Naive B cell (primary cell): Measurements from ENCODE around the gene FOXO3B. TPM values are rescaled to one million over a fixed set of nuclear protein-coding genes. Genes with fewer than 3 reads are reported as not detected.
"Not testable (repeated sequence)": the region's sequence is repeated elsewhere in the genome, so short reads cannot be mapped to it uniquely, and the experiment has no call there.

ENCODE experiments used
- ATAC-seq, 2 donors: fragments of 150-1000 bp; cut with Tn5 transposase; 2 replicates each; pipeline ENCODE4 v1.10.0; 2021; ENCODE audit warnings: low read depth in 2 of 2, mild to moderate bottlenecking in 2 of 2, moderate library complexity in 2 of 2
- DNase-seq: peaks from one replicate; pipeline ENCODE4 v3.0.0; 2022
- H3K27ac Mint-ChIP-seq, 6 donors: one replicate each; pipeline ENCODE4 v1.8.0; 2020 to 2022; ENCODE audit warnings: mild to moderate bottlenecking in 6 of 6, mixed read lengths in 6 of 6, moderate library complexity in 5 of 6, inconsistent platforms in 2 of 6
- H3K27me3 Mint-ChIP-seq, 3 donors: one replicate each; pipeline ENCODE4 v1.8.0; 2021 to 2022; ENCODE audit warnings: mixed read lengths in 3 of 3, mild to moderate bottlenecking in 1 of 3
- H3K36me3 Mint-ChIP-seq, 2 donors: one replicate each; pipeline ENCODE4 v1.8.0; 2020 to 2022; ENCODE audit warnings: mixed read lengths in 2 of 2, inconsistent platforms in 1 of 2, mild to moderate bottlenecking in 1 of 2
- H3K4me1 Mint-ChIP-seq, 3 donors: one replicate each; pipeline ENCODE4 v1.8.0; 2020 to 2022; ENCODE audit warnings: mixed read lengths in 3 of 3, inconsistent platforms in 1 of 3, mild to moderate bottlenecking in 1 of 3, moderate library complexity in 1 of 3
- H3K4me3 Mint-ChIP-seq, 8 donors: one replicate each; pipeline ENCODE4 v1.8.0; 2020 to 2022; ENCODE audit warnings: mild to moderate bottlenecking in 8 of 8, mixed read lengths in 8 of 8, moderate library complexity in 8 of 8, inconsistent platforms in 2 of 8
- H3K9me3 Mint-ChIP-seq, 7 donors: one replicate each; pipeline ENCODE4 v1.8.0; 2020 to 2022; ENCODE audit warnings: mixed read lengths in 7 of 7, mild to moderate bottlenecking in 5 of 7, inconsistent platforms in 2 of 7, moderate library complexity in 1 of 7
- polyA plus RNA-seq, 6 donors: library from polyadenylated mRNA; unstranded; fragments of 300-500 nt; fragmentation: Illumina TruSeq; gene quantifications; one replicate each; pipeline ENCODE4 v1.2.3, GENCODE V29; 2021; ENCODE audit warnings: low read depth in 6 of 6

FOXO3B gene
- polyA plus RNA-seq: 1 to 10 TPM in 5 of 6 donors, under 1 TPM in 1; 0.64 to 3.6 (median 2.2) TPM

GRCh38 chr17:18681767-18682571, at the start of gene FOXO3B:
Gene FOXO3B, minus strand, starts transcription at chr17:18682314. Its CDS starts 663 bp downstream, at chr17:18681651.
- H3K9me3 Mint-ChIP-seq, H3K36me3 Mint-ChIP-seq, H3K27me3 Mint-ChIP-seq: not testable (repeated sequence)
- Mint-ChIP-seq H3K4me1 (peaks cover 3 to 10% (median 7%) of the 10 kb centered on the region in 3 donors), H3K27ac (peak within 1 kb of the TSS in 5 of 6 donors; percentile 47 to 91 (median 85)), H3K4me3 (peak within 1 kb of the TSS; percentile 86 to 97 (median 93))
- peak; percentile 34 for DNase-seq
- ATAC-seq: peak; percentile 88 to 91

DNA sequence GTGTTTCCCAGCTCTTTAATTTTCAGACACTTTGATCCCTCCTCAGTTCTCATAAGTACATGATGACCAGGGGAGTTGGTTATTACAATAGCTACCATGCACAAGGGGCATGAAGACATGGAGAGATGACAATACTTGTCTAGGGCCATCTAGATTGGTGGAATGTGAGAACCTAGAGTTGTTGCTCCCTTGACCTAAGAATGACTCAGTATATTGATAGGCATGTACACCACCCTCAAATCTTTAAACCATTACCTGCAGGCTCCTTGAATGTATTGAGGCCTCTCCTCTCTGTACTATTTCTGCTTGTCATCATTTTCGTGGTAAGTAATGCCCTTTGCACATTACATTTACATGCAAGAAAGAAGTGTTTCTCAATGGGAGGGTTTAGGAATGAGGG, 41.4 kb upstream of the FOXO3B start:
- H3K27me3 Mint-ChIP-seq, H3K36me3 Mint-ChIP-seq, DNase-seq, H3K9me3 Mint-ChIP-seq, H3K27ac Mint-ChIP-seq, H3K4me1 Mint-ChIP-seq, ATAC-seq, H3K4me3 Mint-ChIP-seq: not testable (repeated sequence)

GRCh38 chr17:18722612-18723011, 40.5 kb upstream of the FOXO3B start:
- H3K27ac Mint-ChIP-seq, H3K9me3 Mint-ChIP-seq, H3K27me3 Mint-ChIP-seq, H3K36me3 Mint-ChIP-seq, H3K4me1 Mint-ChIP-seq, DNase-seq, ATAC-seq, H3K4me3 Mint-ChIP-seq: not testable (repeated sequence)

GRCh38 chr17:18721775-18722547, 39.8 kb upstream of the FOXO3B start:
- not testable (repeated sequence) for H3K4me1 Mint-ChIP-seq, ATAC-seq, H3K4me3 Mint-ChIP-seq, H3K36me3 Mint-ChIP-seq, H3K27me3 Mint-ChIP-seq, H3K27ac Mint-ChIP-seq, H3K9me3 Mint-ChIP-seq, DNase-seq

- not testable (repeated sequence) for H3K4me1 Mint-ChIP-seq, H3K9me3 Mint-ChIP-seq, DNase-seq, ATAC-seq, H3K36me3 Mint-ChIP-seq, H3K27me3 Mint-ChIP-seq, H3K27ac Mint-ChIP-seq
- peak overlapping the region in 1 of 8 donors; percentile 21 for H3K4me3 Mint-ChIP-seq
Observed at GRCh38 chr17:18719428-18720110, 37.5 kb upstream of the FOXO3B start.

- not testable (repeated sequence) for H3K4me1 Mint-ChIP-seq, ATAC-seq, DNase-seq, H3K27me3 Mint-ChIP-seq, H3K36me3 Mint-ChIP-seq, H3K27ac Mint-ChIP-seq, H3K9me3 Mint-ChIP-seq
- H3K4me3 Mint-ChIP-seq: peak overlapping the region in 1 of 8 donors; percentile 21
Observed at GRCh38 chr17:18718643-18719427, 36.7 kb upstream of the FOXO3B start.

DNA sequence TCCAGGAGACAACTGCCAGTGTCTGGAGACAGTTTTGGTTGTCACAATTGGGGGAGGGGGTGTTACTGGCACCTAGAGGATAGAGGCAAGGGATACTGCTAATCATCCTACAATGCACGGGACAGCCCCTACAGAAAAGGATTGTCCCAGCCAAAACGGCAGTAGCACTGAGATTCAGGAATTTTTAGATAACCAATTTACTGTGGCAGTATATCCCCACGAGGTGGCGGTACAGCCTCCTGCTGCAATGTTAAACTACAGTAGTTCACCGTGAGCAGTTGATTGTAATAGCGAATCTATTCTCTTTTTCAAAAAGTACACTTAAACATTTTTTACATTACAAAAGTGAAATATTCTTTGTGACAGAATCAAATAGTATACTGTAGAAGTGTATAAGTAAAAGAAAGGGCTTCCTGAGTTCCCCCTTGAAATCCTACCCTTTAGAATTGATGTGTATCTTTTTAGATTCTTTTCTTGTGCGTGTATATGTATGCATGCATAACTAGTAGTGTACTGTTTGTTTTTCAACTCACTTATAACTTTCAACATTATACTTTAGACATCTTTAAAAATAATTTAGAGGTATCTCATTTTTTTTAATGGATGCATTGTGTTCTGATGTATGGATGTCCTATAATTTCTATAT, 30.4 kb upstream of the FOXO3B start:
- ATAC-seq (peak; percentile 56 to 67), DNase-seq (peak; percentile 43)
- not testable (repeated sequence) for H3K27ac Mint-ChIP-seq, H3K9me3 Mint-ChIP-seq, H3K27me3 Mint-ChIP-seq, H3K4me1 Mint-ChIP-seq, H3K36me3 Mint-ChIP-seq
- peak overlapping the region in 1 of 8 donors; percentile 35 for H3K4me3 Mint-ChIP-seq

GRCh38 chr17:18708215-18708614, 26.1 kb upstream of the FOXO3B start:
- not testable (repeated sequence) for H3K36me3 Mint-ChIP-seq, H3K27ac Mint-ChIP-seq, H3K9me3 Mint-ChIP-seq, H3K4me1 Mint-ChIP-seq, H3K27me3 Mint-ChIP-seq, DNase-seq, H3K4me3 Mint-ChIP-seq, ATAC-seq

- not testable (repeated sequence) for H3K36me3 Mint-ChIP-seq, ATAC-seq, H3K27ac Mint-ChIP-seq, H3K27me3 Mint-ChIP-seq, H3K4me3 Mint-ChIP-seq, H3K9me3 Mint-ChIP-seq, DNase-seq, H3K4me1 Mint-ChIP-seq
Observed at GRCh38 chr17:18705955-18706354, 23.8 kb upstream of the FOXO3B start.

DNA sequence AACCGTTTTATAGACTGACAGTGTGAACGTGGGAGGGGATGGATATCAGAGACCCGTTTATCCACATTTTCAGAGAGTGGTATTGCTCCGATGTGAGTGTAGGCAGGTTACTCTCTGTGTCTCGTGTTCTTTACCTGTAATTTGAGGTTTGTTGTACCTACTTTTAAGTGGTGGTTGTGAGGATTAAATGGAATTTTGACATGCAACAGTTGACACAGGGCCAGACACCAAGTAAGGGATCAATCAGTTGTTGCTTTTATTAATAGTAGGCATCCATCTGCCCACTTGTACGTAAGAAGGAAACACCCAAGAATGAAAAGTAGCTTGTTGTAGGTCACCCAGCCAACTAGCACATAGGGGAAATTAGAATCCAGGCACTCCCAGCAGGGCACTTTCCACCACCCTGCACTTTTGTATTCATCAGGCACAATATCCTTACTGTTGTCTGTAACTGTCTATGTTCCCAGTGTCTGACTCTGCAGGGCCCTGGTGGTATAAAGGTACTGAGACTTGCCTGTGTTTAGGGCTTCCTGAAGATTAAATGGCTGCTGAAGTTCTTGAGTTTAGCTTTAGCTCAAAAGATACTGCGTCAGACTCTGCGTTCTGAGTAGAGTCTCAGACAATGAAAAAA, 16.5 kb upstream of the FOXO3B start:
- ATAC-seq, DNase-seq, H3K9me3 Mint-ChIP-seq, H3K36me3 Mint-ChIP-seq: not testable (repeated sequence)
- Mint-ChIP-seq H3K4me1 (peaks cover 11 to 19% (median 11%) of the 10 kb centered on the region in 3 donors), H3K27me3 (peaks cover 0 to 17% (median 0%) of the 10 kb centered on the region in 3 donors), H3K27ac (peak overlapping the region in 3 of 6 donors; percentile 15 to 88 (median 59)), H3K4me3 (peak overlapping the region; percentile 89 to 97 (median 95))

GRCh38 chr17:18695143-18695542, 13.0 kb upstream of the FOXO3B start:
- not testable (repeated sequence) for H3K4me3 Mint-ChIP-seq, H3K9me3 Mint-ChIP-seq, H3K36me3 Mint-ChIP-seq, ATAC-seq, H3K27ac Mint-ChIP-seq, DNase-seq
- peaks cover 0 to 17% (median 0%) of the 10 kb centered on the region in 3 donors for H3K27me3 Mint-ChIP-seq
- H3K4me1 Mint-ChIP-seq: peaks cover 11 to 19% (median 11%) of the 10 kb centered on the region in 3 donors

DNA sequence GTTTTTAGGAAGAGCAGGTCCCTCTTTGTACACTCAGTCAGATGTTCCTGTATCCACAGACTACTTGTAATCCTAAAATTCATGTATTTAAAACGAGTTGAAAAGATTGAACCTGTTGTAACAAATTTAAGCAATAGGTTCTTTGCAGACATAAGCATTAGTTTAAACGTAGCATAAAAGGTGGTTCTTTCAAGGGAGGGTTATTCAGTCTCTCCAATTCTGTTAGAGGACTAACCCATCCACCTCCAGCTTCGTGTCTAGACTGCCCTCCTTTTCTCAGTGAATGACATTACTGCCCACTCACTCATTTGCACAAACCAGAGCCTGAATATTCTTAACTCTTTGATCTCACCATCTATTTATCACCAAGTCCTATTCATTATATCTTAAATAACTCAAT, 554 bp upstream of the FOXO3B start:
- H3K9me3 Mint-ChIP-seq, H3K27me3 Mint-ChIP-seq, DNase-seq, ATAC-seq, H3K36me3 Mint-ChIP-seq: not testable (repeated sequence)
- Mint-ChIP-seq H3K4me3 (peak overlapping the region; percentile 66 to 97 (median 93)), H3K4me1 (peaks cover 3 to 10% (median 7%) of the 10 kb centered on the region in 3 donors), H3K27ac (peak overlapping the region in 2 of 6 donors; percentile 67 to 85)
